ENCODE results near the gene USP34.

The USP34 gene, protein sequence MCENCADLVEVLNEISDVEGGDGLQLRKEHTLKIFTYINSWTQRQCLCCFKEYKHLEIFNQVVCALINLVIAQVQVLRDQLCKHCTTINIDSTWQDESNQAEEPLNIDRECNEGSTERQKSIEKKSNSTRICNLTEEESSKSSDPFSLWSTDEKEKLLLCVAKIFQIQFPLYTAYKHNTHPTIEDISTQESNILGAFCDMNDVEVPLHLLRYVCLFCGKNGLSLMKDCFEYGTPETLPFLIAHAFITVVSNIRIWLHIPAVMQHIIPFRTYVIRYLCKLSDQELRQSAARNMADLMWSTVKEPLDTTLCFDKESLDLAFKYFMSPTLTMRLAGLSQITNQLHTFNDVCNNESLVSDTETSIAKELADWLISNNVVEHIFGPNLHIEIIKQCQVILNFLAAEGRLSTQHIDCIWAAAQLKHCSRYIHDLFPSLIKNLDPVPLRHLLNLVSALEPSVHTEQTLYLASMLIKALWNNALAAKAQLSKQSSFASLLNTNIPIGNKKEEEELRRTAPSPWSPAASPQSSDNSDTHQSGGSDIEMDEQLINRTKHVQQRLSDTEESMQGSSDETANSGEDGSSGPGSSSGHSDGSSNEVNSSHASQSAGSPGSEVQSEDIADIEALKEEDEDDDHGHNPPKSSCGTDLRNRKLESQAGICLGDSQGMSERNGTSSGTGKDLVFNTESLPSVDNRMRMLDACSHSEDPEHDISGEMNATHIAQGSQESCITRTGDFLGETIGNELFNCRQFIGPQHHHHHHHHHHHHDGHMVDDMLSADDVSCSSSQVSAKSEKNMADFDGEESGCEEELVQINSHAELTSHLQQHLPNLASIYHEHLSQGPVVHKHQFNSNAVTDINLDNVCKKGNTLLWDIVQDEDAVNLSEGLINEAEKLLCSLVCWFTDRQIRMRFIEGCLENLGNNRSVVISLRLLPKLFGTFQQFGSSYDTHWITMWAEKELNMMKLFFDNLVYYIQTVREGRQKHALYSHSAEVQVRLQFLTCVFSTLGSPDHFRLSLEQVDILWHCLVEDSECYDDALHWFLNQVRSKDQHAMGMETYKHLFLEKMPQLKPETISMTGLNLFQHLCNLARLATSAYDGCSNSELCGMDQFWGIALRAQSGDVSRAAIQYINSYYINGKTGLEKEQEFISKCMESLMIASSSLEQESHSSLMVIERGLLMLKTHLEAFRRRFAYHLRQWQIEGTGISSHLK (N-terminal part only)

DNA sequence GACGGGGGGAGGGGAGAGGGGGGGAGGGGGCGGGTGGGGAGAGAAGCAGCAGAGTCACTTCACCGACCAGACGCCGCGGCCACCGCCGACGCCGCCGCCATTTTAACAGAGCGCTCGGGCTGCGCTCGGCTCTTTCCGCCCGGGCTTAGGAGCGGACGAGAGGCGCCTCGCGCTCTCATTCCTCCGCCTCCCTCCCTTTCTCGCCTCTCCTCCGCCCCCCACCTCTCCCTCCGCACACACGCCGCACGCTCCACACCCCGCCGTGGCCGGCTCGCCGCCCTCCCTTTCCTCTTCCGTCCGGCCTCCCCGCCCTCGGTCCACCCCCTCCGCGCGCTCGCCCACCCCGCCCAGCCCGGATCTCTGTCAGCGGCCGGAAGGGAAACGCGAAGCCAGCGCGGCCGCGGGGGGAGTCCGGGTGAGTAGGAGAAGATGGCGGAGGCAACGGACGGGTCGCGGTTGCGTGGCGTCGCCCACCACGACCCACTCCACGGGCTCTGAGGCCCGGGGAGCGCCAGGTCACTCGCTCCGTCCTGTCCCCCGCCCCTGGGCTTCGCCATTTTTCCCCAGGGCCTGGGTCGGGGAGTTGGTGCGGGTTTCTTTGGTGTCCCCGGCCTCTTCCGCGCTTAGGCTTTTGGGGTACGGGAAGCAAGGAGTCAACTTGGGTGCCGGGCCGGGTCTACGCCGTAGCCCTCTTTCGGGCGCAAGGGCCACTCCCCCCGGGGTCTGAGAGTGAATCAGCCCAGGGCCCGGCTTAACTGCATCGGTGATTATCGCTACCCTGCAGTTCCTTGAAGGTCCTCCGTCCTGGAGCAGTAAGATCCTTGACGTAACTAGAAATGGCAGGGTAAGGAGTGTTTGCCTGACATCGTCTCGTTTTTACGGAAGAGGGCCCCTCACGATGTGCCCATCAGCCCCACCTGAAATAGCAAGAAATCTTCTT, at the start of gene USP34:
Gene USP34 (minus strand): TSS at position 123 of the 940 bp plus-strand sequence. CDS start 395 bp downstream, outside the sequence.
- Histone ChIP-seq H3K9ac (ENCODE audit: low read depth, low read length) (peak within 1 kb of the TSS; percentile 99), H3K9me3 (ENCODE audit: insufficient read depth, low read depth, low read length) (no peaks in the 10 kb centered on the region), H3K27me3 (ENCODE audit: insufficient read depth, low read length) (no peaks in the 10 kb centered on the region), H3K36me3 (ENCODE audit: insufficient read depth, low read depth, low read length) (peaks cover 15% of the 10 kb centered on the region; the same call in 1 of the 2 replicates), H3K27ac (ENCODE audit: low read length) (peak within 1 kb of the TSS; percentile 93), H3K4me3 (ENCODE audit: low read length) (peak within 1 kb of the TSS; percentile 94), H3K4me1 (ENCODE audit: insufficient read depth, low read length) (no peaks in the 10 kb centered on the region)

GRCh38 chr2:61520261-61520660, 49.4 kb upstream of the USP34 start:
- Histone ChIP-seq H3K4me1 (ENCODE audit: insufficient read depth, low read length) (no peaks in the 10 kb centered on the region), H3K9ac (ENCODE audit: low read depth, low read length) (no peak overlapping the region), H3K27me3 (ENCODE audit: insufficient read depth, low read length) (no peaks in the 10 kb centered on the region), H3K36me3 (ENCODE audit: insufficient read depth, low read depth, low read length) (peaks cover 95% of the 10 kb centered on the region), H3K27ac (ENCODE audit: low read length) (no peak overlapping the region), H3K4me3 (ENCODE audit: low read length) (no peak overlapping the region), H3K9me3 (ENCODE audit: insufficient read depth, low read depth, low read length) (no peaks in the 10 kb centered on the region)

GRCh38 chr2:61512768-61513398, 42.0 kb upstream of the USP34 start:
- Histone ChIP-seq H3K9me3 (ENCODE audit: insufficient read depth, low read depth, low read length) (no peaks in the 10 kb centered on the region), H3K4me3 (ENCODE audit: low read length) (no peak overlapping the region), H3K27ac (ENCODE audit: low read length) (no peak overlapping the region), H3K9ac (ENCODE audit: low read depth, low read length) (no peak overlapping the region), H3K36me3 (ENCODE audit: insufficient read depth, low read depth, low read length) (peaks cover 100% of the 10 kb centered on the region), H3K27me3 (ENCODE audit: insufficient read depth, low read length) (no peaks in the 10 kb centered on the region), H3K4me1 (ENCODE audit: insufficient read depth, low read length) (no peaks in the 10 kb centered on the region)

- no peak overlapping the region for H3K27ac ChIP-seq (ENCODE audit: low read length)
- H3K27me3 ChIP-seq (ENCODE audit: insufficient read depth, low read length), result no peaks in the 10 kb centered on the region
- H3K4me3 ChIP-seq (ENCODE audit: low read length), result no peak overlapping the region
- H3K36me3 ChIP-seq (ENCODE audit: insufficient read depth, low read depth, low read length), result peaks cover 97% of the 10 kb centered on the region
- no peaks in the 10 kb centered on the region for H3K4me1 ChIP-seq (ENCODE audit: insufficient read depth, low read length)
- no peak overlapping the region for H3K9ac ChIP-seq (ENCODE audit: low read depth, low read length)
- H3K9me3 ChIP-seq (ENCODE audit: insufficient read depth, low read depth, low read length), result no peaks in the 10 kb centered on the region
Measured at GRCh38 chr2:61510674-61511671, 40.1 kb upstream of the USP34 start.

- Histone ChIP-seq H3K27me3 (ENCODE audit: insufficient read depth, low read length) (no peaks in the 10 kb centered on the region), H3K9ac (ENCODE audit: low read depth, low read length) (no peak overlapping the region), H3K9me3 (ENCODE audit: insufficient read depth, low read depth, low read length) (no peaks in the 10 kb centered on the region), H3K4me1 (ENCODE audit: insufficient read depth, low read length) (no peaks in the 10 kb centered on the region), H3K27ac (ENCODE audit: low read length) (no peak overlapping the region), H3K36me3 (ENCODE audit: insufficient read depth, low read depth, low read length) (peaks cover 91% of the 10 kb centered on the region), H3K4me3 (ENCODE audit: low read length) (no peak overlapping the region)
Measured at GRCh38 chr2:61504949-61505348, 34.1 kb upstream of the USP34 start.

- H3K4me1 ChIP-seq (ENCODE audit: insufficient read depth, low read length), result no peaks in the 10 kb centered on the region
- H3K36me3 ChIP-seq (ENCODE audit: insufficient read depth, low read depth, low read length), result peaks cover 94% of the 10 kb centered on the region
- H3K9me3 ChIP-seq (ENCODE audit: insufficient read depth, low read depth, low read length), result no peaks in the 10 kb centered on the region
- no peak overlapping the region for H3K27ac ChIP-seq (ENCODE audit: low read length)
- no peaks in the 10 kb centered on the region for H3K27me3 ChIP-seq (ENCODE audit: insufficient read depth, low read length)
- no peak overlapping the region for H3K4me3 ChIP-seq (ENCODE audit: low read length)
- H3K9ac ChIP-seq (ENCODE audit: low read depth, low read length), result no peak overlapping the region
Measured at GRCh38 chr2:61499060-61499459, 28.2 kb upstream of the USP34 start.

GRCh38 chr2:61493523-61493942, 22.6 kb upstream of the USP34 start:
- Histone ChIP-seq H3K9ac (ENCODE audit: low read depth, low read length) (no peak overlapping the region), H3K36me3 (ENCODE audit: insufficient read depth, low read depth, low read length) (peaks cover 97% of the 10 kb centered on the region), H3K9me3 (ENCODE audit: insufficient read depth, low read depth, low read length) (no peaks in the 10 kb centered on the region), H3K4me1 (ENCODE audit: insufficient read depth, low read length) (no peaks in the 10 kb centered on the region), H3K27me3 (ENCODE audit: insufficient read depth, low read length) (no peaks in the 10 kb centered on the region), H3K27ac (ENCODE audit: low read length) (no peak overlapping the region), H3K4me3 (ENCODE audit: low read length) (no peak overlapping the region)

DNA sequence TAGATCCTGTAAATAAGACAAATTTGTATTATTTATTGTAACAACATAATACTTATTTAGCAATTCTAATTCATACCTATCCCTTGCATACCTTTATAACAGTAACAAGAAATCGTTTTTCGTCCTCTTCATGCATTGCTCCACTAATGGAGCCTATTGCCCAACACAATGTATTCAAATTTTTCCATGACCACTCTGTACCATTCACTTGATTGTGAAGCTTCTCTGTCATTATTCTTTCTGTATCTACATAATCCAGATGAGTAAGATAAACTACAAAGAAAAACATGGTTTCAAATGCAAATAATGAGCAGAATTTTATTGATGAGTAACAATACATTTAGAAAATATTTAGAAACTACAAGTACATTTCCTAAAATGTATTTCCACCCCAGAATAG, 21.6 kb upstream of the USP34 start:
- no peaks in the 10 kb centered on the region for H3K4me1 ChIP-seq (ENCODE audit: insufficient read depth, low read length)
- peaks cover 97% of the 10 kb centered on the region for H3K36me3 ChIP-seq (ENCODE audit: insufficient read depth, low read depth, low read length)
- no peaks in the 10 kb centered on the region for H3K9me3 ChIP-seq (ENCODE audit: insufficient read depth, low read depth, low read length)
- H3K9ac ChIP-seq (ENCODE audit: low read depth, low read length), result no peak overlapping the region
- H3K27ac ChIP-seq (ENCODE audit: low read length), result no peak overlapping the region
- no peaks in the 10 kb centered on the region for H3K27me3 ChIP-seq (ENCODE audit: insufficient read depth, low read length)
- no peak overlapping the region for H3K4me3 ChIP-seq (ENCODE audit: low read length)

DNA sequence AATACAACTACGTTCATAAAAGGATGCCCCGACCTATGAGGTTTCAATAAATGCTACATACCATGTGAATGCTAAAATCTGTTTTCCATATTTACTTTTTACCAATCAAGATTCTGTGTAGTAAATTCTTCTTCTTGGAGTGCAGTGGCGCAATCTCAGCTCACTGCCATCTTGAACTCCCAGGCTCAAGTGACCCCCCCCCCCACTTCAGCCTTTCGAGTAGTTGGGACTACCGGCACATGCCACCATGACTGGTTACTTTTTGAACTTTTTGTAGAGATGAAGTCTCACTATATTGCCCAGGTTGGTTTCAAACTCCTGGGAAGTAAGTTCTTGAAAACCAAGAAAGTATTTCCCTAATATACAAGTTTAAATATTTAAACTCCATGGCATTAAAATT, 14.4 kb upstream of the USP34 start:
- Histone ChIP-seq H3K9me3 (ENCODE audit: insufficient read depth, low read depth, low read length) (no peaks in the 10 kb centered on the region), H3K27ac (ENCODE audit: low read length) (no peak overlapping the region), H3K4me3 (ENCODE audit: low read length) (no peak overlapping the region), H3K27me3 (ENCODE audit: insufficient read depth, low read length) (no peaks in the 10 kb centered on the region), H3K36me3 (ENCODE audit: insufficient read depth, low read depth, low read length) (peaks cover 95% of the 10 kb centered on the region), H3K9ac (ENCODE audit: low read depth, low read length) (no peak overlapping the region), H3K4me1 (ENCODE audit: insufficient read depth, low read length) (no peaks in the 10 kb centered on the region)

GRCh38 chr2:61478086-61478485, 7.2 kb upstream of the USP34 start:
- Histone ChIP-seq H3K9me3 (ENCODE audit: insufficient read depth, low read depth, low read length) (no peaks in the 10 kb centered on the region), H3K4me3 (ENCODE audit: low read length) (no peak overlapping the region), H3K36me3 (ENCODE audit: insufficient read depth, low read depth, low read length) (peaks cover 60% of the 10 kb centered on the region)

More at GRCh38 chr2:61478086-61478485, 7.2 kb upstream of the USP34 start:
- H3K27me3 ChIP-seq (ENCODE audit: insufficient read depth, low read length), result no peaks in the 10 kb centered on the region
- H3K27ac ChIP-seq (ENCODE audit: low read length), result no peak overlapping the region
- H3K9ac ChIP-seq (ENCODE audit: low read depth, low read length), result no peak overlapping the region
- H3K4me1 ChIP-seq (ENCODE audit: insufficient read depth, low read length), result no peaks in the 10 kb centered on the region

Data from iPS-20b (cell line).